ENCODE measurements around the gene ENOX1. TPM values are rescaled to one million over a fixed set of nuclear protein-coding genes. Genes with fewer than 3 reads are reported as not detected.

The ENOX1 gene
- total and polyA plus RNA-seq, 3 donors from 2014 or later: 11.0 to 14.2 (median 11.5) TPM

- no peaks in the 10 kb centered on the region for H3K36me3 ChIP-seq (ENCODE audit: low read depth, missing control alignments)
- intact Hi-C loops (cut with DNase I; ENCODE audit: low total_unique reads): no loop called here
- H3K27ac ChIP-seq: no peak overlapping the region
- no peaks in the 10 kb centered on the region for H3K27me3 ChIP-seq
- H3K9me3 ChIP-seq: no peaks in the 10 kb centered on the region
- no peak for TF ChIP-seq POLR2A (IDR thresholded peaks at IDR 0.05)
- no peaks in the 10 kb centered on the region for H3K4me1 ChIP-seq
- whole genome bisulfite sequencing, 2 donors: 100% methylated on average over 1 of the region's 1 CpG
- H3K4me3 ChIP-seq: no peak overlapping the region
- no peak for DNase-seq
Measured at GRCh38 chr13:43757266-43757665, 29.5 kb downstream of the ENOX1 start.

- Histone ChIP-seq H3K36me3 (ENCODE audit: low read depth, missing control alignments) (no peaks in the 10 kb centered on the region), H3K4me1 (no peaks in the 10 kb centered on the region), H3K4me3 (no peak overlapping the region), H3K27ac (no peak overlapping the region), H3K9me3 (no peaks in the 10 kb centered on the region), H3K27me3 (no peaks in the 10 kb centered on the region)
- intact Hi-C loops (cut with DNase I; ENCODE audit: low total_unique reads): no loop called here
- 84 to 100% methylated on average over 1 of the region's 1 CpG for WGBS, 2 donors
- no peak for DNase-seq
- TF ChIP-seq CTCF (IDR thresholded peaks at IDR 0.05) (no peak), POLR2A (IDR thresholded peaks at IDR 0.05) (no peak)
Measured at GRCh38 chr13:43755844-43756243, 30.9 kb downstream of the ENOX1 start.

GRCh38 chr13:43751624-43752023 lies 35.1 kb downstream of the ENOX1 start:
- 80 to 91% methylated on average over 3 of the region's 3 CpGs for WGBS, 2 donors
- H3K27me3 ChIP-seq: no peaks in the 10 kb centered on the region
- no peak overlapping the region for H3K27ac ChIP-seq
- no peak for DNase-seq
- no peaks in the 10 kb centered on the region for H3K4me1 ChIP-seq
- TF ChIP-seq CTCF (IDR thresholded peaks at IDR 0.05): no peak
- TF ChIP-seq POLR2A (IDR thresholded peaks at IDR 0.05): no peak
- intact Hi-C loops (cut with DNase I; ENCODE audit: low total_unique reads): no loop called here
- no peaks in the 10 kb centered on the region for H3K36me3 ChIP-seq (ENCODE audit: low read depth, missing control alignments)
- no peaks in the 10 kb centered on the region for H3K9me3 ChIP-seq
- no peak overlapping the region for H3K4me3 ChIP-seq

GRCh38 chr13:43749503-43749902 lies 37.3 kb downstream of the ENOX1 start:
- Histone ChIP-seq H3K4me1 (no peaks in the 10 kb centered on the region), H3K36me3 (ENCODE audit: low read depth, missing control alignments) (no peaks in the 10 kb centered on the region), H3K4me3 (no peak overlapping the region), H3K27me3 (no peaks in the 10 kb centered on the region), H3K9me3 (no peaks in the 10 kb centered on the region), H3K27ac (no peak overlapping the region)
- no peak for DNase-seq
- intact Hi-C loops (cut with DNase I; ENCODE audit: low total_unique reads): no loop called here
- TF ChIP-seq POLR2A (IDR thresholded peaks at IDR 0.05) (no peak), CTCF (IDR thresholded peaks at IDR 0.05) (no peak)
- 82 to 93% methylated on average over 1 of the region's 1 CpG for WGBS, 2 donors

GRCh38 chr13:43744261-43745031 lies 42.3 kb downstream of the ENOX1 start:
- DNase-seq: no peak
- H3K36me3 ChIP-seq (ENCODE audit: low read depth, missing control alignments): no peaks in the 10 kb centered on the region
- no peaks in the 10 kb centered on the region for H3K27me3 ChIP-seq
- no peak overlapping the region for H3K27ac ChIP-seq
- intact Hi-C loops (cut with DNase I; ENCODE audit: low total_unique reads): no loop called here
- TF ChIP-seq CTCF (IDR thresholded peaks at IDR 0.05): no peak
- no peak for TF ChIP-seq POLR2A (IDR thresholded peaks at IDR 0.05)
- 76 to 81% methylated on average over 5 of the region's 5 CpGs for WGBS, 2 donors
- no peaks in the 10 kb centered on the region for H3K9me3 ChIP-seq
- no peak overlapping the region for H3K4me3 ChIP-seq
- H3K4me1 ChIP-seq: no peaks in the 10 kb centered on the region

All from testis (tissue), 3 donors.